ENCODE measurements around the gene CAPZA3.

DNA sequence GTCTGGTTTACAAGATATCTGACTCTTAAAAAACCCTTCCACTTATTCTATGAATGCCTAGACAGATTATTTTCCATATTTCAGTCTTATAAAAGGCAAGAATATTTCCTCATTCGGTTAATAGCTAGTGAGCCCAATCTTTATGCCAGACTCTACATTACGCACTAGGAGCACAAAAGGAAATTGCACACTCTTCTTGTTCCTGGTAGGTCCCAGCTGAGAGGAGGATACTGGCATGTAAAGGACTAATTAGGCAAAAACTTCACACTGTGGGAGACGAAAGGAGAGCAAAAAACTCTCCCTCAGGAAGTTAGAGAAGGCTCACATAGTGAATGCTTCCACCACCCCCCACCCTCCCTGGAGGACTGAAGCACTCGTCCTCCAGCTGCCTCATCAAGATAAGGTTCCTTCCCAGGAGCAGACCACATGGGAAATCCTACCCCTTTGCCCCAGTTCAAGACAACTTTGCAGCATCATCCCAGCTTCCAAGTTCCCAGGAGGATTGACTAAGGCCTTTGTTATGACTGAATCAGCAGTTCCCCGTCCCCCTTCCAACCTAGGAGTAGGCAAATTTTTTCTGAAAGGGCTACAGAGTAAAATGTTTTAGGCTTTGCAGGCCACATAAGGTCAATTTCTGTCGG is 14.5 kb downstream of the CAPZA3 start:
- TF ChIP-seq GATA2 (IDR thresholded peaks at IDR 0.05; ENCODE audit: low read depth, low read length) (no peak), GATA3 (IDR thresholded peaks at IDR 0.05; ENCODE audit: low read depth, low read length) (no peak)
